Measurements from ENCODE around the gene CATSPERB. TPM values are rescaled to one million over a fixed set of nuclear protein-coding genes. Genes with fewer than 3 reads are reported as not detected.
"Not testable (repeated sequence)": the region's sequence is repeated elsewhere in the genome, so short reads cannot be mapped to it uniquely, and the experiment has no call there.

The CATSPERB gene
- total RNA-seq, 1 donor from 2014 or later, result 0.97 TPM

GRCh38 chr14:91681118-91681517, 50.8 kb downstream of the CATSPERB start:
- intact Hi-C loops (cut with DNase I), result no loop called here

DNA sequence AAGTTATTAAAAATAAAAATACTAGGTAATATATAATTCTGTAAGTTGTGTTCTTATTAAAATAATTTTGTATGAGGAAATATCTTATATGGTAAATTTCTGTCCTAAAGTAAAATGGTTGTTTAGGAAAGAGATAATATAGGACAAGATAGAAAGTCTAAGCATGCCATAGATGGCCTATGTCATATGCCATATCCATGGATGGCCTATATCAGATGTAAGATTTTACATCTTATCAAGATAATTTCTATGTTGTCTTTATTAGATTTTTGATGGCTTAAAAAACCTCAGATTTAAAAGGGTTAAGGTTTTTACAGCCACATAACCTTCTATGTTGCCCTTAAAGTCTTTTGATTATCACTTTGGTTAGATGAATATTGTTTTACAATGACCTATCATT, 52.6 kb downstream of the CATSPERB start:
- no peak for DNase-seq (ENCODE audit: low spot score)
- intact Hi-C loops (cut with DNase I), result no loop called here

More at GRCh38 chr14:91681118-91681517, 50.8 kb downstream of the CATSPERB start:
- DNase-seq (ENCODE audit: low spot score), result no peak

GRCh38 chr14:91677687-91678086, 54.2 kb downstream of the CATSPERB start:
- DNase-seq (ENCODE audit: low spot score); intact Hi-C loops (cut with DNase I): not testable (repeated sequence)

DNA sequence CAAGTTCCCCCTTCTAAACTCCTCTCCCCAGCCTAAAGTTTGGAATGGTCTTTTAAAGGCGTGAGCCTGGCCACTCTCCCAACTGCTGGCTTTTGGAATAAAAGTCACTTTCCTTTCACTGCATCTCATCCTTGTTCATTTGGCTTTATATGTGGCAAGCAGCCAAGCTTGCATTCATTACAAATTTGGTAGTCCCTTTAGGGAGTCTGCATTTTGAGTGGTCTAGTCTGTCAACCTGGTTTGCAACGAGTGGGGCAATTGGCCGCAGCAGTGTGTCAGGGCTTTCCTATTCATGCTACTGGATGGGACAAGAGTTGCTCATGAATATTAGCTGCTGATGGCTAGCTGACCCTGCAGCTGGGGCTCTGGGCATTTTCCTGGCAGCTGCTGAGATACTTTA, 57.0 kb downstream of the CATSPERB start:
- intact Hi-C loops (cut with DNase I), result no loop called here
- DNase-seq (ENCODE audit: low spot score), result no peak

DNA sequence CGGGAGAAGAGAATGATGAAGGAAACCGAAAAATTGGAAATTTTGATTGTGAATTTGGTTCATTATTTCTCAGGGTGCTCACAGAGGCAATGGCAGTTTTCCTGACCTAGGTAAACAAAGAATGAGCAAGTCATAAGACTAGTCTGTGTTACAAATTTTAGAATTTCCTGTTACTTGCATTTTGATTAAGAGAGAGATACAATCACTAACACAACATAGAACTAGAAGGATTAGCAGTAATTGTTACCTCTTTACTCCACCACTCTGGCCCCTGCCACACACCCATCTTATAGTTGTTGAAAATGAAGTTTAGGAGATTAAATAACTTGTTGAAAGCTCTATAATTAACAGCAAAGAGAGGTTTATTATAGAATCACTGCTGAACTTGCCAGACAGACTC, 62.0 kb downstream of the CATSPERB start:
- intact Hi-C loops (cut with DNase I), result no loop called here
- DNase-seq (ENCODE audit: low spot score), result no peak

DNA sequence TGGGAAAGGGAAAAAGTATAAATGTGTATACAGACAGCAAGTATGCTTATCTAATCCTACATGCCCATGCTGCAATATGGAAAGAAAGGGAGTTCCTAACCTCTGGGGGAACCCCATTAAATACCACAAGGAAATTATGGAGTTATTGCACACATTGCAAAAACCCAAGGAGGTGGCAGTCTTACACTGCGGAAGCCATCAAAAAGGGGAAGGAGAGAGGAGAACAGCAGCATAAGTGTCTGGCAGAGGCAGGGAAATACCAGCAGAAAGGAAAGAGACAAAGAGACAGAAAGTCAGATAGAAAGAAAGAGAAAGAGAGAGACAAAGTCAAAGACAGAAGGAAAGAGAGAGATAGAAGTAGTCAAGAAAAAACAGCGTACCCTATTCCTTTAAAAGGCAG, 64.8 kb downstream of the CATSPERB start:
- DNase-seq (ENCODE audit: low spot score); intact Hi-C loops (cut with DNase I): not testable (repeated sequence)

DNA sequence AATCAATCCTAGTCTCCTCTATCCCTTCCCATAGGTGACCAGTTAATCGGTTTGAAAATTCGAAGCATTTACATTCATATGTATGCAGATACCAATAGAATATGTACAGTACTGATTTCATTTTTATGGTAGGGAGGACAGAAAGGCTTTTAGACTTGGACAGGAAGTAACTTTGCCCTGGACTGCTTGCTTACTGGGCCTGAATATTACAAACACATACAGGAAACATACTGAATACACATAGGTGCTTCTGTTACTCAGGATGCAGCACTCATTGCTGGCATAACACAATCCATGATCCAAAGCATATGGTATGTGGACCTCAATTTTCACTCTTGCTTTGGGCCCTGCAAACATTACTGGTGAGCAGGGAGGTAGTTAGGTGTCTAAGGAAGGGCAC, 71.1 kb downstream of the CATSPERB start:
- intact Hi-C loops (cut with DNase I), result no loop called here
- no peak for DNase-seq (ENCODE audit: low spot score)

DNA sequence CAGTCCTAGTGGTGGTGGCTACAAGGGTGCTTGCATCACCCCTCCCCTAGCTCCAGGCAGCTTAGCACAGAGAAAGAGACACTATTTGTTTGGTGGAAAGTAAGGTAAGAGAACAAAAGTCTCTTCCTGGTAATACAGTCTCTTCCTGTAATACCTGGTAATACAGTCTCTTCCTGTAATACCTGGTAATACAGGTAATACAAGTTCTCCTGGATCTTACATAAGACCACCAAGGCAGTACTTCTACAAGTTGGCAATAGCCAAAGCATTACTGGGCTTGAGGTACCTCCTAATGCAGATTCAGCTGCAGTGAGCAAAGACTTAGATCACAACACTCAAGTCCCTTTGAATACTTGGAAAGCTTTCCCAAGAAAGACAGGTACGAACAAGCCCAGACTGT, 77.0 kb downstream of the CATSPERB start:
- no peak for DNase-seq (ENCODE audit: low spot score)
- intact Hi-C loops (cut with DNase I), result loop anchor here (10.0 kb wide), 1 partner anchor 340 kb away; no protein-coding TSS in a partner anchor

- intact Hi-C loops (cut with DNase I), result loop anchor here (10.0 kb wide), 1 partner anchor 341 kb away; no protein-coding TSS in a partner anchor
- DNase-seq (ENCODE audit: low spot score), result no peak
Measured at GRCh38 chr14:91653451-91653850, 78.4 kb downstream of the CATSPERB start.

DNA sequence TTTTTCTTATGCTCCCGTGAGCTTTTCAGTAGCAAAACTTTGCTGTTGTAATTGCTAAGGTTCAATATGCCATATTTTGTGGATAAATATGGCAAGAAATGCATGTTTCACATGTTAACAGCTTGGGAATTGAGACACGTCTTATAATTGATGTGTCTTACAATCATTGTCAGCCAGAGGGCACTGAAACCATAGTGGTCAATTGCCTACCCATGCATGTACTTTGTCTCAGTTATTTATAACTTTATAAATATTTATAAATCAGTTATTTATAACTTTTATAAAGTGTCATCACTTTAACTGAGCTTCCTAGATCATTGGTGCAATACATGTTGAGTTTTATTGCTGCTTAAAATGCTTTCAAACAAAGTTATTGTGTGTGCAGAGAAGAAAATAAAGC, 82.0 kb downstream of the CATSPERB start:
- intact Hi-C loops (cut with DNase I), result loop anchor here (2.0 to 10.0 kb wide), 2 partner anchors 261 to 345 kb away; no protein-coding TSS in a partner anchor
- no peak for DNase-seq (ENCODE audit: low spot score)

DNA sequence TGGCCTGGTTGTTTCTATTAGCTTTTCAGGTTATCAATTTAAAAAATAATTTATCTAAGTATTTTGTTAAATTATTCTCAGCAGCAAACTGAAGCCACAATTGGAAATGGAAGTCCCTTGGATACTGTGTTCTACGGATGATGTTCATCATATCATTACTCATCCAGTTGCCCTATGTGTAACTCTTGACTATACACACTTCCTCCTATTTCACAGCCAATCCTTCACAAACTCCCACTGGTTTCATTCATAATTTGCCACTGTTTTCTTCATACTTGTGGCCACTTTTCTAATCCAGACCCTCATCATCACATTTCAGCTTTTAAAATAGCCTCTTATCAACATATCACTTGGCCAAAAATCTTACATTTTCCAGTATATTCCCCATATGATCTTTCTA, 84.0 kb downstream of the CATSPERB start:
- intact Hi-C loops (cut with DNase I), result loop anchor here (2.0 kb wide), 1 partner anchor 263 kb away; no protein-coding TSS in a partner anchor
- DNase-seq (ENCODE audit: low spot score), result no peak

GRCh38 chr14:91636604-91637003, 95.3 kb downstream of the CATSPERB start:
- DNase-seq (ENCODE audit: low spot score), result no peak
- intact Hi-C loops (cut with DNase I), result no loop called here

- no peak for DNase-seq (ENCODE audit: low spot score)
- intact Hi-C loops (cut with DNase I), result no loop called here
Measured at GRCh38 chr14:91624757-91625156, 107.1 kb downstream of the CATSPERB start.

DNA sequence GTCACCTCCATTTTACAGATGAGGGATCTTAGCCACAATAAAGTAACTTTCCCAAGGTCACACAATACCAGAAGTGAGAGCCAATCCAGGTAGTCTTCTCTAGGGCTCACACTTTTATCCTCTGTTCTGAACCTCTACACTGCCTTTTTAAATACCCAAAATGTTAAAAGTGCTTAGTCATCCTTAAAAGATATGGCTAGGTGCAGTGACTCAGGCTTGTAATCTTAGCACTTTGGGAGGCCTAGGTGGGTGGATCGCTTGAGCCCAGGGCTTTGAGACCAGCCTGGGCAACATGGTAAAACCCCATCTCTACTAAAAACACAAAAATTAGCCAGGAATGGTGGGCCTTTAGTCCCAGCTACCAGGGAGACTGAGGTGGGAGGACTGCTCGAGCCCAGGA, 117.7 kb downstream of the CATSPERB start:
- intact Hi-C loops (cut with DNase I), result no loop called here
- no peak for DNase-seq (ENCODE audit: low spot score)

GRCh38 chr14:91613459-91614112, 118.3 kb downstream of the CATSPERB start:
- intact Hi-C loops (cut with DNase I), result no loop called here
- DNase-seq (ENCODE audit: low spot score), result no peak

DNA sequence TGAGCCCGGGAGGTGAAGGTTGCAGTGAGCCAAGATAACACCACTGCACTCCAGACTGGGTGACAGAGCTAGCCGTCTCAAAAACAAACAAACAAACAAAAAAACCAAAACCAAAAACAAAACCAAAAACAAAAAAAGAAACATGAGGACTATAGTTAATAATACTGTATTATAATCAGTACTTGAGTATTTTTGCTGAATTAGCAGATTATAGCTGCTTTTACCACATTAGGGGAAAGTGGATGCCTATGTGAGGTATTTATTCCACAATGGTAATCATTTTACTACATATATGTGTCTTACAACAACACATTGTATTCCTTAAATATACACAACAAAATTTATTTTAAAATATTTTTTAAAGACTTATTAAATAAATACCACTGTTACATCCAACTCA, 120.4 kb downstream of the CATSPERB start:
- no peak for DNase-seq (ENCODE audit: low spot score)
- intact Hi-C loops (cut with DNase I), result no loop called here

DNA sequence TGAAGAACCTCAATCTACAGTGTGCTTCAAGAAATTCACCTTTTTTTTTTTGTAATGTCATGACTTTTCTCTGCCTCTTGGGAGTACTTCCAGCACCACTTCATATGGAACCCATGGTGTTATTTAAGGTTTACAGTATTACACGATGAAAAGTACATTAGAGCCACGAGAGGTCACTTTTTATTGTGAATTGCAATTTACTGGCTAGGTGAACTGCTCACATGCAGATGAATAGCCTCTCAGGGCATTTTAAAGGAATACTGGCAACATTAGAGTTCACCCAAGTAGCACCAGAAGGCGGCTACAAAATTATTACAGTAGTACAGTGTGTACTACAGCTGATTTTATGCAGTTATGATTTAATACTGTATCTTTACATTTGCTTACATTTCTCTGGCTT, 122.7 kb downstream of the CATSPERB start:
- intact Hi-C loops (cut with DNase I), result no loop called here
- no peak for DNase-seq (ENCODE audit: low spot score)

GRCh38 chr14:91607322-91608047, 124.4 kb downstream of the CATSPERB start:
- no peak for DNase-seq (ENCODE audit: low spot score)
- intact Hi-C loops (cut with DNase I), result no loop called here

DNA sequence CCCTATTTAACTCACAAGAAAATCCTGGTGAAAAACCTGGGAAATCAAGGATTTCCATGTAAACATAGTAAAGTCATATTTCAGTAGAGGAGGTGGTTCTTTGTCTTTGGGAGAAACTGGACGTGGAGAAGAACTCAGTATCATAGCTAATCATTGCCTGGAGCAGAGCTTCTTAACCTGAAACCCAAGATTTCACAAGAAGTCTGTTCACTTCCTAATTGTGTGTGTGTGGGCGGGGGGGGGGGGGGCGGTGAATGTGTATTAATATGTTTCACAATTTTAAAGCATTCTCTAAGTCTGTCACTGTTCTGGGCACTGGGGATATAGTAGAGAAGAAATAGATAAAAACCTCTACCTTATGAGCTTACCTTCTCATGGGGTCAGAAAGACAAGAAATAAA, 125.0 kb downstream of the CATSPERB start:
- intact Hi-C loops (cut with DNase I), result no loop called here
- no peak for DNase-seq (ENCODE audit: low spot score)

DNA sequence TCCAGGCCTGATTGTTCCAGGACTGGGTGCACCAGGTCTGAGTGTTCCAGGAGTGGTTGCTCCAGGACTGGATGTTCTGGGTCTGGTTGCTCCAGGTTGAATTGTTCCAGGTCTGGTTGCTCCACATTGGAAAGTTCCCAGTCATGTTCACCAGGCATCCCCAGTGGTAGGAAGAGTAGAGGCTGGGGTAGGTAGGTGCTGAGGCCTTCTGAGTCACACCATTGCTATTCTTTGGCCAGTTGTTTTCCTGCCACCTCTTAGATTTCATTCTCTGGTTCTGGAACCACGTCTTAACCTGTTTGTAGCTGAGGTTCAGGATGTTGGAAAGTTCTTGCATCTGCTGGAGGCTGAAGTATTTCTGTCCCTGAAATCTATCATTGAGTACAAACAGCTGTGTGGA, 127.3 kb downstream of the CATSPERB start:
- DNase-seq (ENCODE audit: low spot score); intact Hi-C loops (cut with DNase I): not testable (repeated sequence)

GRCh38 chr14:91599994-91600393, 131.9 kb downstream of the CATSPERB start:
- intact Hi-C loops (cut with DNase I), result no loop called here

More at GRCh38 chr14:91599994-91600393, 131.9 kb downstream of the CATSPERB start:
- no peak for DNase-seq (ENCODE audit: low spot score)

All from cardiac septum (tissue), 1 donor.